ENCODE data around the gene HES2. TPM values are rescaled to one million over a fixed set of nuclear protein-coding genes. Genes with fewer than 3 reads are reported as not detected.
"Not testable (repeated sequence)": the region's sequence is repeated elsewhere in the genome, so short reads cannot be mapped to it uniquely, and the experiment has no call there.

HES2 gene
- polyA plus RNA-seq, 3 donors, result 0.33 to 0.46 (median 0.40) TPM

GRCh38 chr1:6438047-6438525, 18.4 kb upstream of the HES2 start:
- no peak for DNase-seq

DNA sequence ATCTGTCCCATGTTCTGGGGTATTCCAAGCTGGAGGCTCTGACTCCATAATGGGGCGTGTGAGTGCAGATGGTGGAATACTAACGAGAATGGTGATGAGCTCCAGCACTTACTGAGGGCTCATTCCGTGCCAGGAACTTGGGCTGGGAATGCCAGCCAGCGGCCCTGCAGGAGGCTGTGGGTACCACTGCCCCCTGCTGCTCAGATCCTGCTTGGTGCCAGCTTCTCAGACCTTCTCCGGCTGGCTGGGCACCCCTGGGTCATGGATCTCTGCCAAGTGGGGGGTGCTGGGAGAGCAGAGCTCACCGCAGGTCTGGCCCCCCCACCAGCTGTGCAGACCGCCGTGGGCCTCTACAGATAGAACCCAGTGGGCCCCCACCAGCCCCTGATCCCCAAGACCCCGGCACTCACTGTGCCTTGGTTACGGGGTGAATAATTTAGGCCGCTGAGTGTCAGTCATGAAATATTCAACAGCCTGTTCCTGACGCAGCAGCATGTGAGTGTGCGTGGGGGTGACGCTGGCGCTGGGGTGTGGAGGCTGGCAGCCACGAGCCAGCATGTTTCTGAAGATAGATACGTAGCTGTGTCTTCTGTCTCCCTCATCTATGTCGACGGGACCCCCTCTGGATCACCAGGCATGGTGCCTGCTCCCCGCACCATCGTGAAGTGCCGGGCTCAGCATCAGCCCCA, 17.4 kb upstream of the HES2 start:
- DNase-seq, result not testable (repeated sequence)

- DNase-seq, result not testable (repeated sequence)
Measured at GRCh38 chr1:6436277-6436676, 16.6 kb upstream of the HES2 start.

DNA sequence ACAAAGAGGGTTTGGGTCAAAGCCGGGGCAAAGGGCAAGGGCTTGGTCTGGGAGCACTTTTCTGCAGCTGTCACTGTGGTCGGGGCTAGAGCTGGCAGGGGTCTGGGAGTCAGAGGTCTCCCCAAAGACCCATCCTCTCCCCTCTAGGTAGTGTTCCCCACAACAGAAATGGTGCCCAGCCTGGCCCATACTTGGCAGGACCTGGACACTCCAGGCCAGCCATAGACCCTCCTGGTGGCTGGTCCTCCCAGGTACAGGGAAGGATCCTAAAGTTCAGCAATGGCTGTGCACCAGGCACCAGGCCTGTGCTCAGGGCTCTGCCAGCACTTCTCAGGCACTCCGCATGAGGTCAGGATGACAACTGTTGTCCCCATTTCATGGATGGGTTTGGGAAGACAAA, 15.8 kb upstream of the HES2 start:
- no peak for DNase-seq

GRCh38 chr1:6435129-6435528, 15.4 kb upstream of the HES2 start:
- no peak for DNase-seq

- DNase-seq, result no peak
Measured at GRCh38 chr1:6434186-6434585, 14.5 kb upstream of the HES2 start.

DNA sequence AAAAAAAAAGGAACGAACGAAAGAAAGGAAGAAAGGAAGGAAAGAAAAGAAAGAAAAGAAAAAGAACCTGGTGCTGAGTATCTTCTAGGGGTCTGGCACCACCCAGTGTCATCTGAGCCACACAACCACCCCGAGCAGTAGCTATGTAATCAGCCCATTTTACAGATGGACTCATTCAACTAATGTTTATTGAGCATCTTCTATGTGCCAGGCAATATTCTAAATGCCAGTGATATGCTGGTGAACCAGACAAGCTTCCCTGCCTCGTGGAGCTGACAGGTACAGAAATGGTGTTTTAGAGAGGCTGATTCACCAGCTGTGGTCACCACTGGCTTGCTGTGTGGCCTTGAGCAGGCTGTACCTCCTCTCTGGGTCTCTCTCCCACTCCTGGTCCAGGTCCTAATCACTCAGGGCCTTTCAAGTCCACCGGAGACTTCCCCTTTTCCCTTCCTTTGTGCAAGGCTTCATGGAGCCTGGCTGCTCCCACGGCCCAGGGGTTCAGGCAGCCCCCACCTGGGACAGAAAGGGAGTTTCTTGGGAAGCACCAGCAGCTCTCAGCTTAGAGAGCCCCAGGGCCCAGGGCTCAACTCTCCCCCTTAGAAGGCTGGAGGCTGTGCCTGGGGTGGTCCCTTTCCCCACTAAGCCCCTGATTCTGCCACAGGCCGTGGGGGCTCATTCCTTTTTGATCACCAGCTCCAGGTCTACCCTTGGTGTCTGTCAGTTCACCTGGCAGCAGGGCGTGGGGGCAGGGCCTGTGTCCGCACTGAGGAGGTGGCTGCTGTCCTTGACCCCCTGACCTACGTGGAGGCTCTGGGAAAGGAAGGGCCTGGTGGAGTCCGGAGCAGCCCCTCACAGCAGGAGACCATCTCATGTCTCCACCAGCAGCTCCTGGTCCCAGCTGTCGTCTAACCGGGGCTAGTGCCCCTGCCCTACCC, 12.2 kb upstream of the HES2 start:
- DNase-seq, result not testable (repeated sequence)

GRCh38 chr1:6429660-6430411, 10.1 kb upstream of the HES2 start:
- DNase-seq, result not testable (repeated sequence)

DNA sequence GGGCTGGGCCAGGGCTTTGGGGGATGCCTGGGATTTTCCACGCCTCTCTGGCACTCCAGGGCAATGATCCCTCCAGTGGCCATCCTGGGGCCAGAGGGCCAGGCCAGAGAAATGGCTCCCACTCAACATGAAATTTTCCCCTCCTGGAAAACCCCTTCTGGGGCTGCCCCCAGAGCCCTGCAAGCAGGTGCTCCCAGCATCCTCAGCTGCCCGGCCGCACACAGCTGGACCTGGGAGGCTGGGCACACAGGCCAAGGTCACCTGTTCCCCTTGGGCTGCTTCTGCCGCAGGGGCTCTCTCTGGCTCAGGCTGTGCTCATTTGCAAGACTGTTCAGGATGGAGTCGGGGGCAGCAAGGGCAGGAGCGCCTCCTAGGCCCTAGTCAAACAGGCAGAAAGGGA, 8.7 kb upstream of the HES2 start:
- not testable (repeated sequence) for DNase-seq

GRCh38 chr1:6427441-6428390, 8.0 kb upstream of the HES2 start:
- no peak for DNase-seq

- DNase-seq, result no peak
Measured at GRCh38 chr1:6426972-6427350, 7.2 kb upstream of the HES2 start.

GRCh38 chr1:6426277-6426971, 6.7 kb upstream of the HES2 start:
- no peak for DNase-seq

GRCh38 chr1:6425658-6426057, 5.9 kb upstream of the HES2 start:
- DNase-seq, result no peak

DNA sequence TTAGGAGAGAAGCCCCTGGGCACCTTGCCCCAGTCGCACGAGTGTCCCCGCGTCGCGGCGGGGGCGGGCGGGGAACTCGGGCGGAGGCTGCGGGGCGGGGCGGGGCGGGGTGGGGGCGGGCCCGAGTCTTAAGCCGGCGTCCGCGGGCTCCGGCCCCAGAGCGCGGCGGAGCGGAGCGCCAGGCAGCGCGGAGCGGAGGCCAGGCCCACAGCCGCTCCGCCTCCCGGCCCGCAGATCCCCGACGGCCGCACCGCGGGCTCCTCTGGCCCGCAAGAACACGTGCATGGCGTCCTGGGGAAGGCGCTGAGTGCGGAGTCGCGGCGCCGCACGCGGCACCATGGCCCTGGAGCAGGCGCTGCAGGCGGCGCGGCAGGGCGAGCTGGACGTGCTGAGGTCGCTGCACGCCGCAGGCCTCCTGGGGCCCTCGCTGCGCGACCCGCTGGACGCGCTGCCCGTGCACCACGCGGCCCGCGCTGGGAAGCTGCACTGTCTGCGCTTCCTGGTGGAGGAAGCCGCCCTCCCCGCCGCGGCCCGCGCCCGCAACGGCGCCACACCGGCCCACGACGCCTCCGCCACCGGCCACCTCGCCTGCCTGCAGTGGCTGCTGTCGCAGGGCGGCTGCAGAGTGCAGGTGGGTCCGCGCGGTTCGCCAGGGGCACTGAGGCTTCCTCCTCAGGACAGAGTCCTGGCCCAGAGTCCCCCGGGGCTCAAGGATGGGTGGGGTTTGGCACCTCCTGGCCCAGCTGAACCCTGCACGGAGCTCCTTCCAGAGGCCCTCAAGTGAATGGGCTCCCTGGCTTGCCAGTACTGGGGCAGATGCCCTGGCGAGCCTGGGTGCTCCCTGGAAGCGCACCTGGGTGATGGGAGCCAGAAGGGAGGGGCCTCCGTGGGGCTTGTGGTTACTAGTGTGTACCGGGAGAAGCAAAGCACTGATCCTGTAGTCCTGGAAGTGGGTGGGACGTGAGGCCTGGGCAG, 5.2 kb upstream of the HES2 start, which contains the start of gene ESPN:
ESPN (plus strand) TSS at position 158 of the 975 bp plus-strand sequence; CDS start at position 338, 180 bp downstream.
- no peak for DNase-seq

GRCh38 chr1:6424000-6424565, 4.4 kb upstream of the HES2 start:
- DNase-seq, result no peak

GRCh38 chr1:6423321-6423999, 3.7 kb upstream of the HES2 start:
- DNase-seq, result no peak

- no peak for DNase-seq
Measured at GRCh38 chr1:6421266-6421665, 1.5 kb upstream of the HES2 start.

- DNase-seq, result no peak
Measured at GRCh38 chr1:6420454-6421042, 829 bp upstream of the HES2 start.
